ENCODE measurements around the gene TMEM88.

TMEM88 gene

DNA sequence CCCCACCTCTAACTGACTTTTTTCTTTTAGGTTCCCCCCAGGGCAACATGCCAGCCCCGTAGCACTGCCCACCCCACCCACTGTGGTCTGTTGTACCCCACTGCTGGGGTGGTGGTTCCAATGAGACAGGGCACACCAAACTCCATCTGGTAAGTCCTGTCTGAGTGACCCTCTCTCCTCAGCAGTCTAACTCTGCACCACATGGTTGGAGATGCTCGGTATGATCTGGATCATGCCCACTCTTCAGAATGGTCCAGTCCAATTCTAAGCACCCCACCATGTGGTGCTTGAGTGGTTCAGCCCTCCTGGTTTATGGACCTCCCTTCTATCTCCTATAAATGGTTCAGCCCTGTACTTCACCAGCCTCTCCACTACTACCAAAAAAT lies 15.0 kb upstream of the TMEM88 start:
- TF ChIP-seq SIN3A (IDR thresholded peaks at IDR 0.05; ENCODE audit: borderline replicate concordance, insufficient read depth, low read length), result no peak
- TF ChIP-seq TAF1 (IDR thresholded peaks at IDR 0.05; ENCODE audit: borderline replicate concordance, insufficient read depth, low read length), result no peak
- TF ChIP-seq POLR2AphosphoS5 (IDR thresholded peaks at IDR 0.05; ENCODE audit: low read depth, low read length), result no peak
- TF ChIP-seq, protein P1, sequence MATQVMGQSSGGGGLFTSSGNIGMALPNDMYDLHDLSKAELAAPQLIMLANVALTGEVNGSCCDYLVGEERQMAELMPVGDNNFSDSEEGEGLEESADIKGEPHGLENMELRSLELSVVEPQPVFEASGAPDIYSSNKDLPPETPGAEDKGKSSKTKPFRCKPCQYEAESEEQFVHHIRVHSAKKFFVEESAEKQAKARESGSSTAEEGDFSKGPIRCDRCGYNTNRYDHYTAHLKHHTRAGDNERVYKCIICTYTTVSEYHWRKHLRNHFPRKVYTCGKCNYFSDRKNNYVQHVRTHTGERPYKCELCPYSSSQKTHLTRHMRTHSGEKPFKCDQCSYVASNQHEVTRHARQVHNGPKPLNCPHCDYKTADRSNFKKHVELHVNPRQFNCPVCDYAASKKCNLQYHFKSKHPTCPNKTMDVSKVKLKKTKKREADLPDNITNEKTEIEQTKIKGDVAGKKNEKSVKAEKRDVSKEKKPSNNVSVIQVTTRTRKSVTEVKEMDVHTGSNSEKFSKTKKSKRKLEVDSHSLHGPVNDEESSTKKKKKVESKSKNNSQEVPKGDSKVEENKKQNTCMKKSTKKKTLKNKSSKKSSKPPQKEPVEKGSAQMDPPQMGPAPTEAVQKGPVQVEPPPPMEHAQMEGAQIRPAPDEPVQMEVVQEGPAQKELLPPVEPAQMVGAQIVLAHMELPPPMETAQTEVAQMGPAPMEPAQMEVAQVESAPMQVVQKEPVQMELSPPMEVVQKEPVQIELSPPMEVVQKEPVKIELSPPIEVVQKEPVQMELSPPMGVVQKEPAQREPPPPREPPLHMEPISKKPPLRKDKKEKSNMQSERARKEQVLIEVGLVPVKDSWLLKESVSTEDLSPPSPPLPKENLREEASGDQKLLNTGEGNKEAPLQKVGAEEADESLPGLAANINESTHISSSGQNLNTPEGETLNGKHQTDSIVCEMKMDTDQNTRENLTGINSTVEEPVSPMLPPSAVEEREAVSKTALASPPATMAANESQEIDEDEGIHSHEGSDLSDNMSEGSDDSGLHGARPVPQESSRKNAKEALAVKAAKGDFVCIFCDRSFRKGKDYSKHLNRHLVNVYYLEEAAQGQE (IDR thresholded peaks at IDR 0.05; ENCODE audit: insufficient read depth in 1 of 2, low read depth in 2 of 2, low read length in 2 of 2), result no peak
- no peak for TF ChIP-seq FOXP2 (optimal IDR thresholded peaks at IDR 0.05; ENCODE audit: borderline replicate concordance, extremely low read depth, extremely low read length, insufficient read depth)

GRCh38 chr17:7840441-7840840 lies 14.4 kb upstream of the TMEM88 start:
- TF ChIP-seq FOXP2 (optimal IDR thresholded peaks at IDR 0.05; ENCODE audit: borderline replicate concordance, extremely low read depth, extremely low read length, insufficient read depth) (no peak), TAF1 (IDR thresholded peaks at IDR 0.05; ENCODE audit: borderline replicate concordance, insufficient read depth, low read length) (no peak), SIN3A (IDR thresholded peaks at IDR 0.05; ENCODE audit: borderline replicate concordance, insufficient read depth, low read length) (no peak), POLR2AphosphoS5 (IDR thresholded peaks at IDR 0.05; ENCODE audit: low read depth, low read length) (no peak)
- TF ChIP-seq, protein P1 (IDR thresholded peaks at IDR 0.05; ENCODE audit: insufficient read depth in 1 of 2, low read depth in 2 of 2, low read length in 2 of 2), result no peak

- no peak for TF ChIP-seq TAF1 (IDR thresholded peaks at IDR 0.05; ENCODE audit: borderline replicate concordance, insufficient read depth, low read length)
Observed at GRCh38 chr17:7840875-7841274, 14.0 kb upstream of the TMEM88 start.

- peak; percentile 76; the same call in 1 of the 2 replicates for TF ChIP-seq SIN3A (IDR thresholded peaks at IDR 0.05; ENCODE audit: borderline replicate concordance, insufficient read depth, low read length)
- TF ChIP-seq POLR2AphosphoS5 (IDR thresholded peaks at IDR 0.05; ENCODE audit: low read depth, low read length), result peak; percentile 34
- TF ChIP-seq, protein P1 (IDR thresholded peaks at IDR 0.05; ENCODE audit: insufficient read depth in 1 of 2, low read depth in 2 of 2, low read length in 2 of 2), result no peak
Observed at GRCh38 chr17:7841396-7841914, 13.4 kb upstream of the TMEM88 start.

GRCh38 chr17:7841915-7842379 lies 12.9 kb upstream of the TMEM88 start:
- TF ChIP-seq SIN3A (IDR thresholded peaks at IDR 0.05; ENCODE audit: borderline replicate concordance, insufficient read depth, low read length) (0 out of 2 replicates have a peak, but pooled peaks have one; percentile 71), POLR2AphosphoS5 (IDR thresholded peaks at IDR 0.05; ENCODE audit: low read depth, low read length) (no peak; the same call in 1 of the 2 replicates)

GRCh38 chr17:7842380-7843256 lies 12.2 kb upstream of the TMEM88 start:
- TF ChIP-seq SIN3A (IDR thresholded peaks at IDR 0.05; ENCODE audit: borderline replicate concordance, insufficient read depth, low read length), result peak; percentile 90
- TF ChIP-seq FOXP2 (optimal IDR thresholded peaks at IDR 0.05; ENCODE audit: borderline replicate concordance, extremely low read depth, extremely low read length, insufficient read depth), result no peak
- TF ChIP-seq TAF1 (IDR thresholded peaks at IDR 0.05; ENCODE audit: borderline replicate concordance, insufficient read depth, low read length), result no peak
- TF ChIP-seq, protein P1 (IDR thresholded peaks at IDR 0.05; ENCODE audit: insufficient read depth in 1 of 2, low read depth in 2 of 2, low read length in 2 of 2), result 0 out of 4 replicates have a peak, but pooled peaks of 1 of the 2 experiments have one; percentile 45
- TF ChIP-seq POLR2AphosphoS5 (IDR thresholded peaks at IDR 0.05; ENCODE audit: low read depth, low read length), result no peak

Data from PFSK-1 (cell line).